ENCODE results near the gene RAB11FIP4.

RAB11FIP4 gene

GRCh38 chr17:31580706-31581490, 189.4 kb downstream of the RAB11FIP4 start:
- TF ChIP-seq CTCF (IDR thresholded peaks at IDR 0.05; ENCODE audit: extremely low read depth, insufficient read depth, missing control alignments): no peak
- in situ Hi-C loops (cut with MboI; ENCODE audit: low pct_unique_long_range_greater_than_20kb, low sequenced_read_pairs, unreplicated experiment): no loop called here
- peak; percentile 48 for DNase-seq (ENCODE audit: low spot score)

GRCh38 chr17:31581491-31581890, 190.0 kb downstream of the RAB11FIP4 start:
- DNase-seq (ENCODE audit: low spot score): no peak
- in situ Hi-C loops (cut with MboI; ENCODE audit: low pct_unique_long_range_greater_than_20kb, low sequenced_read_pairs, unreplicated experiment): no loop called here
- no peak for TF ChIP-seq CTCF (IDR thresholded peaks at IDR 0.05; ENCODE audit: extremely low read depth, insufficient read depth, missing control alignments)

DNA sequence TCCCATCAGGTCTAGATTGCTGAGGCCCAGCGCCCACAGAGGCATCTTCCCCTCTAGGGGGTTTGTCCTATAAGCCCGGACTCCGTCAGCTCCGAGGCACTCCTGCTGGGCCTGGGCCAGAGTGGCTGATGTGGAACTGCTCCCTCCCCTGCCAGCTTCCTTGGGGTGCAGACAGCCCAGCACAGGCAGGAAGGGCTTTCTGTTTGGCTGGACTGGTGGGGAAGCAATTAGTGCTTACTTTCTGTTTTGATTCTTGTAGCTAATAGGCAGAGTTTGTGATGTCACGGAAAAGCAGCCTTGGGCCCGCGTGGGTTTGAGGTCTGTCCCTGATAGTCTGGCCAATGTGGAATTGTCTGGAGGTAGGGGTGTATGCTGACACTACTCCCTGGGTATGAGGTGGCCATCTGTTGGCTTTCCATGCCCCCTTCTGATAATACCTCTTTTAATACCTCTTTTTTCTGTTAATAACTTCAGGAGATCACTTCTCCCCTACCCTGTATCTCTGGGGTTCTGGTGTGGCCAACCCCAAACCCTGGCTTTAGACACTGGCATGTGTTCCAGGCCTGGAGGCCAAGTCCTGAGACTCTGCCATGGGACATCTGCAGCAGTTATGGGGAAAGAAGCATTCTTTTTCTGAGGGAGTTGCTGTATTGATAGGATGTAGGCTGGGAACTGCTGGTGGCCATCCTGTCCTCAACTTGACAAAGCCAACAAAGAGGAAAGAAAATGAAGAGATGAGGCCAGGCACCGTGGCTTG, 190.9 kb downstream of the RAB11FIP4 start:
- in situ Hi-C loops (cut with MboI; ENCODE audit: low pct_unique_long_range_greater_than_20kb, low sequenced_read_pairs, unreplicated experiment): no loop called here
- DNase-seq (ENCODE audit: low spot score): peak; percentile 61
- no peak for TF ChIP-seq CTCF (IDR thresholded peaks at IDR 0.05; ENCODE audit: extremely low read depth, insufficient read depth, missing control alignments)

DNA sequence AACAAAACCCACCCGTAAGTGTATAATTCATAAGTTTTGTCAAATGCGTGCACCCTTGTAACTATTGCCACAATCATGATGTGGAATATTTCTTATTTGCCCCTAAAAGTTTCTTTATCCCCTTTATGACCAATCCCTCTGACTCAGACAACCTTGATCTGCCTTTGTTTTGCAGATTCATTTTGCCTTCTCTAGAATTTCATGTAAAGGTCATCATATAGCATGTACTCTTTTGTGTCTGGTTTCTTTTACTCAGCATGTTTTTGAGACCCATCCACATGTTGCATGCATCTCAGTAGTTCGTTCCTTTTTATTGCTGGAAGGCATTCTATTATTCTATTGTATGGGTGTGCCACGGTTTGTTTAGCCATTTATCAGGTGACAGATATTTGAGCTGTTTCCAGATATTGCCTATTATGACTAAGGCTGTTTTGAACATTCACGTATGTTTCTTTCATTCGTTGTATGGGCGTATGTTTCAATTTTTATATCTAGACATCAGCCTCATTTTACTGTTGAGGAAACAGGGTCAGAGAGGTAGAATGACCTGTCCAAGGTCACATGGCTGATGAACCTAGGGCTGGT, 192.4 kb downstream of the RAB11FIP4 start:
- TF ChIP-seq CTCF (IDR thresholded peaks at IDR 0.05; ENCODE audit: extremely low read depth, insufficient read depth, missing control alignments): no peak
- DNase-seq (ENCODE audit: low spot score): no peak
- in situ Hi-C loops (cut with MboI; ENCODE audit: low pct_unique_long_range_greater_than_20kb, low sequenced_read_pairs, unreplicated experiment): no loop called here

DNA sequence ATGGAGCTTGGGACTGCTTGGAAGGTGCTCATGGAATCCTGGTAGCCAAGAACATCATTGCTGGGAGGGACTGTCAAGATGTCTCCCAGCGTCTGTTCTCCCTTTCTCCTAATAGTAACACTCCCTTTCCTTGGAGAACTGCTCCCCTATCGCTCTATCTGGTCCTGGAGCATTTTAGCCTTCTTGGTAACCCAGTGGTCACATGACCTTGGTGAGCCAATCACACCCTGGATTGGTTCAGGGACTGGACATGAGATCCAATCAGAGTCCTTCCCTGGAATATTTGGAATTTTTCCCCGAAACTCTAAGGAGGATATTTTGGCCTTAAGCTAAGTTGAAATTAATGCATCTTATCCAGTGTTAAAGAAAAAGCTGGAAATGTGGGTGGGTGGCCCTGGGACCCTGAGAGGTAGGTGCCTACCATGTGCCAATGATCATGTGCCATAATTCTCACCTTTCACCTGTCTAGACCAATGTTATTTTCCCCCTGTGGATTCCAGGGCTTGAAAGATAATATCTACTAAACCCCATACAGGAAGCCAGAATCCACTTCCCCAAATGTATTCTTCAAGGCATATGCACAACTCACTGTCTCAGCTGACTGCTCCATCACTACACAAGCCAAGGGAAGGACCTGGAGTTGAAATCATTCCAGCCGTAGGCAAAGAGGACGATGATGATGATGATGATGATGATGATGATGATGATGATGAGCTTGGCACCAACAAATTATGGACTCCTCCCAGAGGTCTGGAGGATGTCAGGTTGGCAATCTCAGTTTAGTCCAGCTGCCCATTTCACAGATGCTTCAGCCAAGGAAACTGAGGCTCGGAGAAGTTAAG, 193.2 kb downstream of the RAB11FIP4 start:
- TF ChIP-seq CTCF (IDR thresholded peaks at IDR 0.05; ENCODE audit: extremely low read depth, insufficient read depth, missing control alignments): no peak
- in situ Hi-C loops (cut with MboI; ENCODE audit: low pct_unique_long_range_greater_than_20kb, low sequenced_read_pairs, unreplicated experiment): no loop called here
- DNase-seq (ENCODE audit: low spot score): no peak

DNA sequence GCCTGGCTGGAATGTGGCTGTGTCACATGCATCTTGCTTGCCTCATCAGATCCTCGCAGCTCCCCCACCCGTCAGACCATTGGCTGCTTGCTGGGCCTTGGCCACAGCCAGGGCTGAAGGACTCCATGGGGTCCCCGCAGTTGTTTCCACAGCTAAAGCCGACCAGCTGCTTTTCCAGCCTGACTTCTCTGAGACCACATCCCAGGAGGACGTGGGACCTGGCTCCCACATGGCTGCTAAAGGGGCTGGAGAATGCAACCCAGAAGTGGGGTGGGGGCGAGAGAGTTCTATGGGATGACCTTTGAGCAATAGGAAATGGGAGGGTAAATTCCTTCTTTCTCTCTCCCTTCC, 193.8 kb downstream of the RAB11FIP4 start:
- TF ChIP-seq CTCF (IDR thresholded peaks at IDR 0.05; ENCODE audit: extremely low read depth, insufficient read depth, missing control alignments): no peak
- DNase-seq (ENCODE audit: low spot score): no peak
- in situ Hi-C loops (cut with MboI; ENCODE audit: low pct_unique_long_range_greater_than_20kb, low sequenced_read_pairs, unreplicated experiment): no loop called here
